ENCODE measurements around the gene SNX8.

SNX8 gene

DNA sequence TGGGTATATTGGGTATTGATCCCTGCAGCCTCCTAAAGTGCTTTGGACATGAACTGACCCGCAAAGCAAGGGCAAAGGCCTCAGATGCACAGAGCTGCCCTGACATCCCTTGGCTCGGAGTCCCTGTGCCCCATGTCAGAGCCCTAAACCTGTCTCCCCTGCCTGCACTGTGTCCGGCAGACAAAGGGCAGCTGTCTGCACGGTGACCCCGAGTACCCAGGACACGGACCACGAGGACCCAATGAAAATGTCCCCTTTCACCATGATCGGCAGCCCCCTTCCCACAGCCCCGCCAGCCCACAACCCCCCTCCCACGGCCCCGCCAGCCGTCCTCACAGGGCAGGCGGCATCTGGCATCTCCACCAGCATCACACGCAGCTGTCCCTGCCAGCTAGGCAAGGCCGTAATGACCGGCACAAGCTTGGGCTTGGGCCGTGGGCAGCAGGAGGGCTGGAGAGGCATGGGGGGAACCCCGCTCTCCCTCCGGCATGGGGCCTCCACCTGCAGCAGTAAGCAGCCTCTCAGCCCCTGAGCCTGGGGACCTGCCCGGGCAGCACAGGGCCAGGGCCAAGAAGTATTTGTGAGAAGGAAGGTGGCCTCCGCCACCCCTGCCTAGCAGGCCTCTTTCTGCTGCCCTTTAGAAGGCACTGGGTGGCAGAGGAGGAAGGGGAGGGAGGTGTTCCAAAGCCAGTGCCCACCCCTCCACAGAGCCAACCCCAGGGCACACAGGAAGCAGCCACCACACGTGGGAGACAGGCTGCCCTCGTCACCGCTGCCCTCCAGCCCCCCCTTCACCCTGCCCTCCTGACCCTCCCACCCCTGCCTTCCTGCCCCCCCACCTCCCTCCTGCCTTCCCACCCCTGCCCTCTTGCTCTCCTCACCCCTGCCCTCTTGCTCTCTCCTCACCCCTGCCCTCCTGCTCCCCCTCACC, 62.1 kb downstream of the SNX8 start:
- Mint-ChIP-seq H3K4me1 (peaks cover 53% of the 10 kb centered on the region), H3K27ac (peak overlapping the region; percentile 74 to 76), H3K9me3 (no peaks in the 10 kb centered on the region), H3K27me3 (no peaks in the 10 kb centered on the region), H3K4me3 (no peak overlapping the region)
- DNase-seq: no peak
- ATAC-seq: peak; percentile 48

DNA sequence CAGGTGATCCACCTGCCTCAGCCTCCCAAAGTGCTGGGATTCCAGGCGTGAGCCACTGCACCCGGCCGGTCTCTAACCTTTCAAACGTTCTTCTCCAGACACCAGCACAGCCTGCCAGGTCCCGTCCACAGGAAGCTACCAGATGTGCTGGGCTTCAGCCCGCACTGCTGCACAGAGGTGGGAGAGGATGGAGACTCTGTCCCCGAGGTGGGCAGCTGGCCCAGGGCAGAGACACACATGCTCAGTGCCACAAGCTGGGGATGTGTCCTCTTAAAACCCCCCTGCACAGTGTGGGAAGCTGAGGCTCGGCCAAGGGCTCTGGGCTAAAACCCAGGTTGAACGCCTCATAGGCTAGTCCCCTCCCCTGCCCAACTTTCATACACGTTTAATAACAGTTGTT, 62.9 kb downstream of the SNX8 start:
- ATAC-seq: no peak
- no peak overlapping the region for H3K27ac Mint-ChIP-seq
- no peaks in the 10 kb centered on the region for H3K9me3 Mint-ChIP-seq
- peaks cover 54% of the 10 kb centered on the region for H3K4me1 Mint-ChIP-seq
- no peak overlapping the region for H3K4me3 Mint-ChIP-seq
- DNase-seq: no peak
- H3K27me3 Mint-ChIP-seq: no peaks in the 10 kb centered on the region

DNA sequence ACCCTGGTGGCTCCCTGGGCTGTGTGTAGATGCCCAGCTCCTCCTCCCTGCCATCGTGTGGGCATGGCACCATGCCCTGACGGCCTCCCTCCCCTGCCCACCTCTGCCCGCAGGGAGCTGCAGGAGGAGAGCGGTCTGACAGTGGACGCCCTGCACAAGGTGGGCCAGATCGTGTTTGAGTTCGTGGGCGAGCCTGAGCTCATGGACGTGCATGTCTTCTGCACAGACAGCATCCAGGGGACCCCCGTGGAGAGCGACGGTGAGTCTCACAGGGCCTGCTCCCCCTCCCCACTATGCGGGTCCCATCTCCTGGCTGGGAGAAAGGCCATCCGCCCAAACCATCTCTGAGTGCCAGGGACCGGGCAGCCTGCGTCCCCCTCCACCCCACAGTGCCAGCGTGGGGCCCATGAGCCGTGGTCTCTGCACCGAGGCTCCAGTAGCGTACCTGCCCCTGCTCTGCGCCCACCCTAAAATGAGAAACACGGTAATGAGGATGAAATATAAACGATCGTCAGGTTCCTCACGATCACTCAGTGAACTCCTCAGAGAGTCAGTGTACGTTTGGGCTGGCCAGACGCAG, 64.4 kb downstream of the SNX8 start:
- Mint-ChIP-seq H3K27ac (peak overlapping the region in 1 of 2 donors; percentile 86), H3K4me1 (peaks cover 54% of the 10 kb centered on the region)
- ATAC-seq: peak; percentile 2

DNA sequence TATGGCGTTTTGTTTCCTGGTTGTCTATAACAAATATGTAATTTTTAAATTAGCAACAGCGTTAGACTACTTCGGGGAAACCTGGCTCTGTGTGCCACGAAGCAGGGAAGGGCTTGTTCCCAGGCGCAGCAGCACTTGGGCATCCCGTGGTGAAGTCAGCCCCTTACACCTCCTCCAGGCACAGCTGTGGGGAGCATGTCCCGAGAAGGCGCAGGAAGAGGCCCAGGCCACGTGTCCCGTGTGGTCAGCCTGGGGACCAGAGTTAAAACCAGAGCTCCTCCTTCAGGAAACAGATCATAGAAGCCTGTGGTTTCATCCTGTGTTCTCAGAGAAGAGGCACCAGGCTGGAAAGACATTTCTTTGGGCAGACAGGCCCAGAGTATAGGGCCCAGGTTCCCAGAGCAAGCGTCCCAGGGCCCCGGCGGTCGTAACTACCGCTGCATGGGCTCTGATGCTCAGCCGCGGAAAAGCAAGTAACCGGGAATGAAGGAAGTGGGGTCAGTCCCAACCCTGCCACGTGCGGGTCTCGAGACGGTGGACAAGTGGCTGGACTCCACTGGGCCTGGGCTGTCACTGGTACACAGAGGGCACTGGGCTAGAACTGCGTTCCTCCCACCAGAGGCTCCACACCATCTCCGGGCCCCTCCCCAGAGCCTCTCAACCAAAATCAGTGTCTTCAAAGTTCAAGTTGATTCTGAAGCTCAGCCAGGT, 65.1 kb downstream of the SNX8 start:
- H3K4me1 Mint-ChIP-seq: peaks cover 49% of the 10 kb centered on the region
- no peaks in the 10 kb centered on the region for H3K9me3 Mint-ChIP-seq
- peak overlapping the region; percentile 86 to 87 for H3K27ac Mint-ChIP-seq
- DNase-seq (no peak), ATAC-seq (peak; percentile 33)
- H3K27me3 Mint-ChIP-seq: no peaks in the 10 kb centered on the region
- peak overlapping the region; percentile 63 to 64 for H3K4me3 Mint-ChIP-seq

More for the DNA sequence above, 64.4 kb downstream of the SNX8 start:
- Mint-ChIP-seq H3K27me3 (no peaks in the 10 kb centered on the region), H3K4me3 (peak overlapping the region in 1 of 2 donors; percentile 31), H3K9me3 (no peaks in the 10 kb centered on the region)
- DNase-seq: no peak

DNA sequence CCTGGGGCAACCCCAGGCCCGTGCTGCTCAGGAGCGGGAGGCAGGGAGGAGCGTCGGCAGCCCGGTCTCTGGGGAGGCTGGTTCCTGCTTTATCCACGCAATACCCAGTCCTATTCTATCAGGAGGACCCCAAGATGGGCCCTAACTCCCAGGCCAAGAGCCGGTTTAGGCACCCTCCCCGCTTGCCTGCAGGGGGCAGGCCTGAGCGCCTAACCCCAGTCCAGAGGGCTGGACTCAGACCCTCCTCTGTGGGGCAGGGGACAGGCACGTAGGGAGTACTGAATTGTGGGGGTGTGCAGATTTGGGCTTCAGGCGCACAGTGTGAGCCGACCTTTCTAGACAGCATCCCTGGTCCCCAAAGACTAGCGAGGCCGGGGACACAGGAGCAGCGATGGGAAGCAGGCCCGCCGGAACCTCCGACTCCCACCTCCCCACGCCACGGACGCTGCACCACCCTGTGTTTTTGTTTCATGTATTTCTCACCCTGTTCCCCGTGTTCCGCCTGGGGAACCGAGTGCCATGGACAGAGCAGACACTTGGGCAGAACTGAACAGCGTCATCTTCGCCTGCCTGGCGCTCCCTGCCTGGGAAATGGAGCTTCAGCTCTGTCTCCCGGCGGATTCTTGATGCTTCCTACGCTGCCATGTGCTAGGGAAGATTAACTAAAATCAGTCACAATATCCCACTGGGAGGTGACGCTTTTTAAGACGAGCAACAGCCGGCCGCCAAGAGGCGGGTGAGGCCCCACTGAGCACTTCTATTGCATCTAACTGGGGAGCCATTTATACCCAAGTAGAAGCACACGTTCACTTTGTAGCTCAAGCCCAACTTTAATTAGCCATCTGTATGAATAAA, 66.9 kb downstream of the SNX8 start:
- peaks cover 51% of the 10 kb centered on the region for H3K4me1 Mint-ChIP-seq
- ATAC-seq: peak; percentile 48
- no peaks in the 10 kb centered on the region for H3K27me3 Mint-ChIP-seq
- no peaks in the 10 kb centered on the region for H3K9me3 Mint-ChIP-seq
- no peak overlapping the region for H3K4me3 Mint-ChIP-seq
- peak in 1 of 2 donors; percentile 33 for DNase-seq
- H3K27ac Mint-ChIP-seq: no peak overlapping the region

DNA sequence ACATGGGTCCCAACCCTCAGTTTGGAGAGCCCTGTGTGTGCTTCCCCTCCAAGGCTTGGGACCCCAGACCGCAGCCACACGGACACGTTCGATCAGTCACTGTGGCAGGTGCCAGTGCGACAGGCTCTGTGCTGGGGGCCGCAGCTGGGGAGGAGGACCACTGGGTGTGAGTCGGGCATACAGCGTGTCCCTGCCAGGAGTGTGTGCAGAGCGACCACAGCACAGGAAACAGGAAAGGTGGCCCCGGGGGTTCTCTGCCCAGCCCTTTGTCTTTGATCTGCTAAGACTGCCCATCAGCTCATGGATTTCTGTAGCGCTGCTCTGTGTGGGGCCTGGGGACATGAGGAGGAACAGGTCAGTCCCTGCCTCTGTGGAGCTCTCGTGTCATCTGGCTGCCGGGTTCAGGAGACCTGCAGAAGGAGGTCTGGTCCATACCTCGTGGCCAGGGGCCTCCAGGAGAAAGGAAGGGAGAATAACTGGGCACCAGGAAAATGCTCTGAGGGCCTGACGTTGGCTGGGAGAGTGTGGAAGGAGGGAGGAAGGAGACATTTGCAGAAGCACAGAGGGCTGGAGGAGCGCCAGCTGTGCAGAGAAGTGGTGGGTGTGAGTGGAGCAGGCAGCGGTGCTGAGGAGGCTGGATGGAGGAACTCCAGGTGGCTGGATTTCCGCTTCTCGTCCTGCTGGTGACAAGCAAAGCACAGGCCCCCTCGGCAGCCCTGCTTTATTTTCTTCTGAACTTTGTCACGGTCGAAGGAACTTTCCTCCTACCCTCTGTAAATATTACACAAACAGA, 68.2 kb downstream of the SNX8 start:
- Mint-ChIP-seq H3K27me3 (no peaks in the 10 kb centered on the region), H3K4me1 (peaks cover 47% of the 10 kb centered on the region), H3K27ac (peak overlapping the region; percentile 44 to 82), H3K9me3 (no peaks in the 10 kb centered on the region), H3K4me3 (no peak overlapping the region)
- ATAC-seq (no peak), DNase-seq (no peak)

DNA sequence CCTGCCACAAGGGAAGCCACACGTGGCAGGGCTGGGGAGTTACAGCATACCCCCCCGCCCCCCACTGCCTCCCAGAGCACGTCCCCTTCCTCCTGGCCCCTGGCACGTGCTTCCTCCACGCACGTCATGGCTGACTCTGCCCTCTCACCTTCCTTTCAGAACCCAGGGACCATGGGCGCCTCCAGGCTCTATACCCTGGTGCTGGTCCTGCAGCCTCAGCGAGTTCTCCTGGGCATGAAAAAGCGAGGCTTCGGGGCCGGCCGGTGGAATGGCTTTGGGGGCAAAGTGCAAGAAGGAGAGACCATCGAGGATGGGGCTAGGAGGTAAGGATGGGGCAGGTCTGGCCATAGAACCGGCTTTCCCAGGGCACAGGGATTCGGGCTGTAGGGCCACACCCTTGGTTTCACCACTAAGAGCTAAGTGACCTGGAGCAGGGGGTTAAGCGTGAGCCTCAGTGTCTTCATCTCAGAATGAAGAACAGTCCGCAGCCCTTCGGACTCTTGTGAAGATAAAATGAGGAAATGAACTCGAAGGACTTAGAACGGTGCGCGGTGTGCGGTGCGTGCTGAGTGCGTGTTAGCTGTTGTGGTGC, 69.7 kb downstream of the SNX8 start:
- no peak for ATAC-seq
- Mint-ChIP-seq H3K4me1 (peaks cover 55% of the 10 kb centered on the region), H3K27me3 (no peaks in the 10 kb centered on the region), H3K27ac (peak overlapping the region in 1 of 2 donors; percentile 81), H3K4me3 (no peak overlapping the region), H3K9me3 (no peaks in the 10 kb centered on the region)
- no peak for DNase-seq

DNA sequence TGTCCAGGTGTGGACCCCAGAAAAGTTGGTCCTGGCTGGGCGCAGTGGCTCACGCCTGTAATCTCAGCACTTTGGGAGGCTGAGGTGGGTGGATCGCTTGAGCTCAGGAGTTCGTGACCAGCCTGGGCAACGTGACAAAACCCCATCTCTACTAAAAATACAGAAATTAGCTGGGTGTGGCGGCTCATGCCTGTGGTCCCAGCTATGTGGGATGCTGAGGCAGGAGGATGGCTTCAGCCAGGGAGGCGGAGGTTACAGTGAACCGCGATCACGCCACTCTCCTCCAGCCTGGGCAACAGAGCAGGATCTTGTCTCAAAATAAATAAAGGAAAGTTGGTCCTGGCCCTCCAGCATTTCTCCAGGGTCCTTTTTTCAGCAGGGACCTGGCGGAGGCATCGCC, 70.8 kb downstream of the SNX8 start:
- DNase-seq (no peak), ATAC-seq (no peak)
- H3K27me3 Mint-ChIP-seq: no peaks in the 10 kb centered on the region
- peak overlapping the region; percentile 100 for H3K4me3 Mint-ChIP-seq
- peak overlapping the region in 1 of 2 donors; percentile 27 for H3K27ac Mint-ChIP-seq
- peaks cover 48% of the 10 kb centered on the region for H3K4me1 Mint-ChIP-seq
- no peaks in the 10 kb centered on the region for H3K9me3 Mint-ChIP-seq

DNA sequence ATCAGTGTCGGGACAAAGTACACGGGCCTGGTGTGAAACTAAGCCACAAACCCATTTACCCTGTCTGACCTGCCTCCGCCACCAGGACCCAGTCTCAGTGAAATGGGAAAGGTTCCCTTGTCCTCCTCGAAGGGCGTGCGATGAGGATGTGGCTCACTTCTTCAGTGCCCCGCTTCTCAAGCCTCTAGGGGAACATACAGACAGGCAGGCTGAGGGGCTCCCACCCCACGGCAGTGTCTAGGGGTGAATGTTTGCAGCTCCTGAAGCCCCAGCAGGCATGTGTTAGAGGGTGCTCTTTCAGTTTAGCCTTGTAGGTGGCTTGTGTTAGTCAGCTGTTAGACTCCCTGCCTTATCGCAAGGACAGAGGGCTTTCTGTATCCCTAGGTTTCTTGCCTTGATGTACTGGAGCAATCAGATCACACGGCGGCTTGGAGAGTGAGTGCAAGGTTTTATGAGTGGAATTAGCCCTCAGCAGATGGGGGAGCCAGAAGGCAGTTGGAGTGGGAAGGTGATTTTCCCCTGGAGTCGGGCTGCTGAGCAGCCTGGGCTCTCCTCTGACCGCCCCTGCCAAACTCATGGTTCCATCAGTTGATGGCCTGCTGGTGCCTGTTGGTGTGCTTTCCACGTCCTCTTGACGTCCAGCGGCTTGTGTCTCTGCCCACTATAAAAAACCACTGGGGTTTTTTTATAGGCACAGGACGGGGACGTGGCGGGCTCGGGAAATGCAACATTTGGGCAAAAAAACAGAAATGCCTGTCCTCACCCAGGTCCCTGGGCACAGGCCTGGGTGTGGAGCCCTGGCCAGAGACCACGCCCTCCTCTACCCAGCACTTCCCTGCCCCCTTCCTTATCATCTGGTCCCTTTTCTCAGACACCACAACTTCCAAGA, 71.5 kb downstream of the SNX8 start:
- Mint-ChIP-seq H3K27me3 (no peaks in the 10 kb centered on the region), H3K4me3 (peak overlapping the region; percentile 100), H3K9me3 (no peaks in the 10 kb centered on the region), H3K27ac (peak overlapping the region; percentile 98), H3K4me1 (peaks cover 42% of the 10 kb centered on the region)
- ATAC-seq (peak; percentile 67), DNase-seq (peak; percentile 31 to 36)

DNA sequence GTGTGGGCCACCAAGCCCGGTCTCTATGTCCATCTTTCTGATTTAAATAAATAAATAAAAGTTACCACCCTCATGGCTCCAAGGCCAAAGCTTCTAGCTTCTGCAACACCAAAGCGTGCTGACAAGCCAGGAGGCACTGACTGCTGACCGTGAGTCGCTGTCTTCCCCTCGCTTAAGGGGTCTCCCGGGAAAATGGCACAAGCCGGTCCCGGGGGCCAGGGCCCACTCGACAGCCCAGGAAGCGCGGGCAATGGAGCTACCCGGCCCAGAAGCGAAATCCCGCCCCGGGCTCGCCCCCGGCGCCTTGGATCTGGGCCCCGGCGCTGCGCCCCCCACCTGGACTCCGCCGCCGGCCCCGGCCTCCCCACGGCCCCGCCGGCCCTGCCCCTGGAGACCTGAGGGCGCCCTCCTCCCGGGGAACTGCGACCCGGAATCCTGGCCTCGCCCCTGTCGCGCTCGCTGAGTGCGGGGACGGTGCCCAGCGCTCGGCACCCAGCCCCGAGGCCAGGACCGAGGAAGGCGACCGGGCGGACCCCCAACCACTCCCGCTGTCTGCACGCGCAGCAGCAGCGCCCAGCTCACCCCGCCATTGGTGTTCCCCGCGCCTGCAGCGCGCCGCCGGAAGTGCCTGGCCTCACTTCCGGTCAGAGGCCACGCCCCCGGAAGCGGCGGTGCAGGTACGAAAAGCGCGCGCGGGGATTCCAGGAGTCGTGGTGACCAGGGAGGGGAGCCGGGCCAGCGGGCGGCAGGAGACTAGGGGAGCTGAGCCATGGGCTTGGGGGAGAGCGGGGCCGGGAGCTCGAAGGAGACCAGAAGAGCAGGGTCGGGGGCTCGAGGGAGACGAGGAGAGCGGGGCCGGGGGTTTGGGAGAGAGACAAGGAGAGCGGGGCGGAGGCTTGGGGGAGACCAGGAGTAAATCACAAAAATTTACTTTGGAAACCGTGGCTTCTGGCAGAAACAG, 72.4 kb downstream of the SNX8 start, which contains the start of the genes MRM2 and NUDT1:
Gene MRM2 (minus strand): TSS at position 626 of the 961 bp plus-strand sequence. CDS start 36 bp downstream, at position 590.
Gene NUDT1 (plus strand): TSS at position 647 of the 961 bp plus-strand sequence. CDS start 2,349 bp downstream, outside the sequence.
- Mint-ChIP-seq H3K27me3 (no peaks in the 10 kb centered on the region), H3K27ac (peak within 1 kb of the TSS; percentile 98), H3K4me1 (peaks cover 41% of the 10 kb centered on the region), H3K9me3 (no peaks in the 10 kb centered on the region), H3K4me3 (peak within 1 kb of the TSS; percentile 100)
- peak; percentile 87 for ATAC-seq
- DNase-seq: peak; percentile 68 to 81

DNA sequence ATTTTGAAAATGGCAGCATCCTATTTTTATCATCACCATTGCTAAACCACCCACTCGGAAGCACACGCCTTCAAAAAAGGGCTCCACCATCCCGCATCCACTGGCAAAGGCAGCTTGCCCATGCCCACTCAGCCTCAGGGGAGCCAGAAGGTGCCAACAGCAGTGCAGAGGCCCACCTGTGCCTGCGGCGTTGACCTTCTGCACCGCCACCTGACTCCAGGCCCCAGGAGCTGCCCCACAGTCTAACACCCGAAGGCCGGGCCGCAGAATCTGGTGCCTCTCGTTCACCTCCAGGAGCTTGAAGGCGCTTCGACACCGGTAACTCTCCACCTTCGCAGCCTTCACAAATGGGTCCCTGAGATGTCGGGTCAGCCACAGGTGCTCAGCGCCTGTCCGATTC, 75.0 kb downstream of the SNX8 start:
- DNase-seq (no peak), ATAC-seq (no peak)
- H3K4me1 Mint-ChIP-seq: peaks cover 32% of the 10 kb centered on the region
- no peak overlapping the region for H3K27ac Mint-ChIP-seq
- no peaks in the 10 kb centered on the region for H3K9me3 Mint-ChIP-seq
- no peaks in the 10 kb centered on the region for H3K27me3 Mint-ChIP-seq
- H3K4me3 Mint-ChIP-seq: no peak overlapping the region

DNA sequence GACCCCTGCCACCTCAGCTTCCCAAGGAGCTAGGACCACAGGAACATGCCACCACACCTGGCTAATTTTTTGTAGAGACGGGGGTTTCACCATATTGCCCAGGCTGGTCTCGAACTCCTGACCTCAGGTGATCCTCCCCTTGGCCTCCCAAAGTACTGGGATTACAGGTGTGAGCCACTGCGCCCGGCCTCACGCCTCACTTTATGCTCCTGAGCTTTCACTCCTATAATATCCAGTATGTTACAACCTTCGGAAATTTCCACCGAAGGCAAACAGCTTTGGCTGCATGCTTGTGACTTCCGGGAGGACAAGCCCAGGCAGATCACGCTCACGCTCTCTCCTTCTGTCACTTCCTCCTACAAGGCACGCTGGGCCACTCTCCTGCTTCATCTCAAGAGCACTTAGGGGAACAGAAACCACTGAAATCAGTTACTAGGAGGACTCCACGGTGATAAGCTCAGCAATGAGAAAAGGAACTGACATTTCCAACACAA, 77.1 kb downstream of the SNX8 start:
- no peak for DNase-seq
- H3K9me3 Mint-ChIP-seq: no peaks in the 10 kb centered on the region
- H3K4me3 Mint-ChIP-seq: no peak overlapping the region
- H3K27me3 Mint-ChIP-seq: no peaks in the 10 kb centered on the region
- ATAC-seq: no peak
- peak overlapping the region in 1 of 2 donors; percentile 77 for H3K27ac Mint-ChIP-seq
- peaks cover 28% of the 10 kb centered on the region for H3K4me1 Mint-ChIP-seq

Data from stimulated activated naive CD8-positive, alpha-beta T cell treated with anti-CD3 and anti-CD28 coated beads, Interleukin-15, amount 100 ng/mL, for 72 hours (primary cell).